ENCODE measurements around the gene RSPO3. TPM values are rescaled to one million over a fixed set of nuclear protein-coding genes. Genes with fewer than 3 reads are reported as not detected.

Gene RSPO3
- total RNA-seq, 1 experiment from 2014 or later: not detected

DNA sequence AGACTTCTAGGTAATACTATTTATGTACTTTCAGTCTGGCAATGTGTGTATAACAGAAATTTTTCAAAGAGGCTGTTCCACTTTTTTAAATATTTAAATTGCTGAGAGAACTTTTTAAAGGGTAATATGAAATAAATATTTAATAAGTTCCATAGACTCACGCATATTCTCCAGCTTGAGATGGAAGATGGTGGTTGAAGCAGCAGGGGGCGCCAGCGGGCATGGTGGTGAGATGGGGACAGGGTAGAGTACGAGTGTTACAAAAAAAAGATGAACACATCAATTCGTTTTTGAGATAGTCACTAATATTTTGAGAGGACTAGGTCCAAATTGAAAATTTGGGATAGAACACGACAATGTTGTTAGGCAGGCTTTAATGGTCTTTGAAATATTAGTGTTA, 68.4 kb downstream of the RSPO3 start:
- CTCF ChIA-PET: interaction anchor here (0.6 to 3.5 kb wide), 19 partner anchors 9 to 1213 kb away, joined by 3 to 28 read pairs (median 5); partner anchors contain the start of gene RNF146
- Histone ChIP-seq H3K4me3 (replicated peaks in 1 of 2; ENCODE audit: low read depth in 1 of 2, low read length in 2 of 2) (no peak overlapping the region), H3K36me3 (ENCODE audit: control insufficient read depth in 1 of 2, insufficient read depth in 2 of 2, low read length in 2 of 2) (no peaks in the 10 kb centered on the region), H4K20me1 (ENCODE audit: insufficient read depth) (no peaks in the 10 kb centered on the region), H3K9me2 (ENCODE audit: insufficient read depth) (no peaks in the 10 kb centered on the region), H3K27ac (ENCODE audit: low read depth, low read length) (no peak overlapping the region), H2AFZ (ENCODE audit: low read depth, low read length, poor library complexity, severe bottlenecking) (no peak overlapping the region), H3K79me2 (ENCODE audit: insufficient read depth, low read length) (no peaks in the 10 kb centered on the region), H3K9me3 (ENCODE audit: control insufficient read depth in 1 of 2, insufficient read depth in 1 of 2, low read depth in 1 of 2, low read length in 2 of 2) (no peaks in the 10 kb centered on the region), H3K9ac (ENCODE audit: low read length) (no peak overlapping the region), H3K4me2 (ENCODE audit: low read length) (no peak overlapping the region), H3K27me3 (ENCODE audit: insufficient read depth, low read length) (no peaks in the 10 kb centered on the region), H3K4me1 (ENCODE audit: control insufficient read depth in 1 of 2, insufficient read depth in 2 of 2, low read length in 2 of 2) (no peaks in the 10 kb centered on the region)
- peak; percentile 37 for DNase-seq (ENCODE audit: low read depth, low spot score)
- TF ChIP-seq EZH2phosphoT487 (IDR thresholded peaks at IDR 0.05; ENCODE audit: borderline replicate concordance) (no peak), RAD21 (IDR thresholded peaks at IDR 0.05; ENCODE audit: low read depth) (peak; percentile 57), TCF7L2 (IDR thresholded peaks at IDR 0.05; ENCODE audit: borderline replicate concordance, extremely low read depth, insufficient read depth, insufficient read length) (no peak)
- TF ChIP-seq, protein P1, sequence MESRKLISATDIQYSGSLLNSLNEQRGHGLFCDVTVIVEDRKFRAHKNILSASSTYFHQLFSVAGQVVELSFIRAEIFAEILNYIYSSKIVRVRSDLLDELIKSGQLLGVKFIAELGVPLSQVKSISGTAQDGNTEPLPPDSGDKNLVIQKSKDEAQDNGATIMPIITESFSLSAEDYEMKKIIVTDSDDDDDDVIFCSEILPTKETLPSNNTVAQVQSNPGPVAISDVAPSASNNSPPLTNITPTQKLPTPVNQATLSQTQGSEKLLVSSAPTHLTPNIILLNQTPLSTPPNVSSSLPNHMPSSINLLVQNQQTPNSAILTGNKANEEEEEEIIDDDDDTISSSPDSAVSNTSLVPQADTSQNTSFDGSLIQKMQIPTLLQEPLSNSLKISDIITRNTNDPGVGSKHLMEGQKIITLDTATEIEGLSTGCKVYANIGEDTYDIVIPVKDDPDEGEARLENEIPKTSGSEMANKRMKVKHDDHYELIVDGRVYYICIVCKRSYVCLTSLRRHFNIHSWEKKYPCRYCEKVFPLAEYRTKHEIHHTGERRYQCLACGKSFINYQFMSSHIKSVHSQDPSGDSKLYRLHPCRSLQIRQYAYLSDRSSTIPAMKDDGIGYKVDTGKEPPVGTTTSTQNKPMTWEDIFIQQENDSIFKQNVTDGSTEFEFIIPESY (IDR thresholded peaks at IDR 0.05; ENCODE audit: extremely low read depth, insufficient replicate concordance, low read length): no peak
- TF ChIP-seq, protein P2, sequence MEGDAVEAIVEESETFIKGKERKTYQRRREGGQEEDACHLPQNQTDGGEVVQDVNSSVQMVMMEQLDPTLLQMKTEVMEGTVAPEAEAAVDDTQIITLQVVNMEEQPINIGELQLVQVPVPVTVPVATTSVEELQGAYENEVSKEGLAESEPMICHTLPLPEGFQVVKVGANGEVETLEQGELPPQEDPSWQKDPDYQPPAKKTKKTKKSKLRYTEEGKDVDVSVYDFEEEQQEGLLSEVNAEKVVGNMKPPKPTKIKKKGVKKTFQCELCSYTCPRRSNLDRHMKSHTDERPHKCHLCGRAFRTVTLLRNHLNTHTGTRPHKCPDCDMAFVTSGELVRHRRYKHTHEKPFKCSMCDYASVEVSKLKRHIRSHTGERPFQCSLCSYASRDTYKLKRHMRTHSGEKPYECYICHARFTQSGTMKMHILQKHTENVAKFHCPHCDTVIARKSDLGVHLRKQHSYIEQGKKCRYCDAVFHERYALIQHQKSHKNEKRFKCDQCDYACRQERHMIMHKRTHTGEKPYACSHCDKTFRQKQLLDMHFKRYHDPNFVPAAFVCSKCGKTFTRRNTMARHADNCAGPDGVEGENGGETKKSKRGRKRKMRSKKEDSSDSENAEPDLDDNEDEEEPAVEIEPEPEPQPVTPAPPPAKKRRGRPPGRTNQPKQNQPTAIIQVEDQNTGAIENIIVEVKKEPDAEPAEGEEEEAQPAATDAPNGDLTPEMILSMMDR (IDR thresholded peaks at IDR 0.05 in 2 of 3, conservative IDR thresholded peaks at IDR 0.05 in 1 of 3; ENCODE audit: borderline replicate concordance in 1 of 3, insufficient read depth in 1 of 3, low read depth in 2 of 3, low read length in 2 of 3): peak; percentile 40 to 80 (median 73); a peak in 5 of 6 replicates
- POLR2A ChIA-PET: interaction anchor here (0.6 kb wide), 1 partner anchor 80 kb away, joined by 3 read pairs; the partner anchor contains the start of gene RNF146
- BruUV-seq (replicated peaks): no TSS peak
- ATAC-seq: peak; percentile 88
- RAD21 ChIA-PET (ENCODE audit: low non-redundant PET in 1 of 2, low total read pairs in 2 of 2, uncharacterized antibody in 2 of 2, unreplicated experiment in 2 of 2): interaction anchor here in 1 of 2 experiments (0.7 kb wide), 1 partner anchor 1357 kb away, joined by 3 read pairs; no protein-coding TSS in a partner anchor
- intact Hi-C loops (cut with micrococcal nuclease): loop anchor here (2.0 kb wide), 1 partner anchor 352 kb away; no protein-coding TSS in a partner anchor
